ENCODE results near the gene TNFSF4.

TNFSF4 gene, protein sequence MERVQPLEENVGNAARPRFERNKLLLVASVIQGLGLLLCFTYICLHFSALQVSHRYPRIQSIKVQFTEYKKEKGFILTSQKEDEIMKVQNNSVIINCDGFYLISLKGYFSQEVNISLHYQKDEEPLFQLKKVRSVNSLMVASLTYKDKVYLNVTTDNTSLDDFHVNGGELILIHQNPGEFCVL

DNA sequence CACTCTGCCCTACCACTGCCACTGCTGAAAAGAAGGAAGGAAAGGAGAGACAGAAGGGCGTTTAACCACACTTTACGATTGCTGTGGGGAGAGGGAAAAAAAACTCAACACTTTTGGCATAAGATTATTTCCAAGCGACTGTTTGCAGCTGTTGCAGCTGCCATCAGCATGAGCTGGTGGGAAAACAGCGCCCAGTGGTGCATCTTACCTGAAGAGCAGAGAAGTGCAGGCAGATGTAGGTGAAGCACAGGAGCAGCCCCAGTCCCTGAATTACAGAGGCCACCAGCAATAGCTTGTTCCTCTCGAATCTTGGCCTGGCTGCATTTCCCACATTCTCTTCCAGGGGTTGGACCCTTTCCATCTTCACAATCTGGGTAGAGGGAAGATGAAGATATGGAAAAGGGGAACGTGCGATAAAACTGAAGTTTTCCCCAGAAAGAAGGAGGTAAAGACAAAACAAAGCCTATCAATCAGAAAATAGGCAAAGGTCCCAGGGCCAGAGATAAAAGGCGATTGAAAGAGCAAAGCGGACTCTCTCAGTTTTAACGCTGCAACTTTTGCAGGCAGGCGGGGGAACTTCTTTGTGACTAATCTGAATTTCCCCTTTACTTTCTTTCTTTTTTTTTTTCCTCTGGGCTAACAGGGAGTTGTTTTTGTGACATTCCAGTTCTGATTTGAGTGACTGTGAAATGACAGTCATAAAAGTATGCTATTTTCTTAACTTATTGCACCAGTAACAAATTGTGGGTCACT lies at the start of gene TNFSF4:
TNFSF4 (minus strand) TSS at position 516 of the 753 bp plus-strand sequence; CDS start at position 361, 155 bp downstream.
- no peak for TF ChIP-seq EZH2 (IDR thresholded peaks at IDR 0.05)
- TF ChIP-seq FOXP2 (optimal IDR thresholded peaks at IDR 0.05; ENCODE audit: control extremely low read depth, extremely low read length, insufficient read depth) = no peak
- no peak for TF ChIP-seq POLR2AphosphoS5 (IDR thresholded peaks at IDR 0.05; ENCODE audit: borderline replicate concordance, low read depth, low read length)
- no peak within 1 kb of the TSS for H3K9ac ChIP-seq (ENCODE audit: insufficient read length)
- no peaks in the 10 kb centered on the region for H3K9me3 ChIP-seq (ENCODE audit: low read depth, low read length)
- H3K36me3 ChIP-seq (ENCODE audit: insufficient read depth, low read length) = no peaks in the 10 kb centered on the region
- no peak within 1 kb of the TSS for H3K4me3 ChIP-seq
- no peak within 1 kb of the TSS for H3K27ac ChIP-seq
- DNase-seq (ENCODE audit: low read depth, low spot score) = no peak

DNA sequence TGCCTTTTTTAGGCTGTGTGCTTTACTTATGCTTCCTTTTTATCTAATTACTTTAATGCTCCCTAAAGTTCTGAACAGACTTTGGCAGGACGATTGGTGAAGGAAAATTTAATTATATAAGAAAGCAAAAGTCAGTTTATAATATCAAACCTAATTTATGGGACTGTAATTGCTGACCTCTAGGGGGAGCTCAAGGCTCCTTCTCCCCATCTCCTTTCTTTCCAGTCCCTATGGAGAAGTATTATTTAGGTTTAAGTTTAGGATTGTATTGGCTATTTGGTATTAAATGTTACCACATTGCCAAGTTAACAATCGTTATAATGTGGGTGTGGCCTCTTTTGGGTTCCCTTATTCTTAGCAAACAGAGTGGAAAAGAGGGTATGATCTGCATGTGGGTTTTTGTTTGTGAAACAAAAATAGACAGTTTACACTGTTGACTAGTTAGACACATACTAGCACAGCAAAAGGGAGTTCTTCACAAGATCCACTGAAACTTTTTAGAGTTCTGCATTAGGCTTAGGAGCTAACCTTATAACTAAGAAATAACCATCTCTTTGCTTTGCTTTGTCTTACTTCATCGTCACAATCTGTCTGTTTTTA lies 48.2 kb upstream of the TNFSF4 start:
- DNase-seq (ENCODE audit: low read depth, low spot score) = peak; percentile 32
- Histone ChIP-seq H3K9me3 (ENCODE audit: low read depth, low read length) (no peaks in the 10 kb centered on the region), H3K36me3 (ENCODE audit: insufficient read depth, low read length) (no peaks in the 10 kb centered on the region), H3K4me3 (no peak overlapping the region), H3K9ac (ENCODE audit: insufficient read length) (no peak overlapping the region), H3K27ac (no peak overlapping the region)
- TF ChIP-seq EZH2 (IDR thresholded peaks at IDR 0.05) (no peak), FOXP2 (optimal IDR thresholded peaks at IDR 0.05; ENCODE audit: control extremely low read depth, extremely low read length, insufficient read depth) (no peak), POLR2AphosphoS5 (IDR thresholded peaks at IDR 0.05; ENCODE audit: borderline replicate concordance, low read depth, low read length) (no peak)

DNA sequence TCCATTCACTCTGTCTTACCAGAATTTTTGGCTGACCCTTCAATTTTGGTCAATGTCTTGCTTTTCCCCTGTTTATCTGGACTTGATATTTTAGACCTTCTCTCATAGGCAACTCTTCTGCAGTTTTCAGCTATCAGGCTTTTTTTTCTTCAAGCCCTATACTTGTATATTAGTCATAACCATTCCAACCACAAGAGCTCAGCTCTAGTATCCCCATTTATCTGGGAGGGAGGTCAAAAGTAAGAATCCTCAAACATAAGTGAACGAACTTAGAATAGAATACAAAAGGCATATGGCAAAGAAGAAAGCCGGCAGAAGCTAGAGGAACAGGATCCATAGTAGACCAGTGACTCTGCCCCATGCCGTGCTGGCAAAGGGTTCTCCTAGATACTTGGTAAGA lies 45.9 kb upstream of the TNFSF4 start:
- Histone ChIP-seq H3K9me3 (ENCODE audit: low read depth, low read length) (no peaks in the 10 kb centered on the region), H3K9ac (ENCODE audit: insufficient read length) (no peak overlapping the region), H3K4me3 (no peak overlapping the region), H3K27ac (no peak overlapping the region), H3K36me3 (ENCODE audit: insufficient read depth, low read length) (no peaks in the 10 kb centered on the region)
- TF ChIP-seq EZH2 (IDR thresholded peaks at IDR 0.05) = no peak
- no peak for TF ChIP-seq FOXP2 (optimal IDR thresholded peaks at IDR 0.05; ENCODE audit: control extremely low read depth, extremely low read length, insufficient read depth)
- no peak for TF ChIP-seq POLR2AphosphoS5 (IDR thresholded peaks at IDR 0.05; ENCODE audit: borderline replicate concordance, low read depth, low read length)
- DNase-seq (ENCODE audit: low read depth, low spot score) = no peak

DNA sequence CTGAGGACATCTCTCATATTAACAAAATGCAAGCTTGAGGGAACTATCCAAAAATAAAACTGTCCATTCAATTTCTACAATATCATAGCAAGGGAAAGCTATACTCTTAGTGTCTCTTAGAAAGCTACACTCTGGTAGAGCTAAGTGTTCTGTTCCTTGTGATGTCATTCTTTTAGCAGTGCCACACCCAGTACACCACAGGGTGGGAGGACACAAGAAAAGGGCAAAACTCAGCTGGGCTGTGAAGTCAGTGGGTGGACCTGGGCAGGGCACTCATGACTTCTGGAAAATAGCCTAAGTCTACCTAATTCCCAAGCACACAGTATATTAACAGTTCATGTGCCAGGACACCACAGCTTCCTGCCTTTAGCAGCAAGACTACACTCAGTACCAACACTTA lies 42.2 kb upstream of the TNFSF4 start:
- Histone ChIP-seq H3K27ac (no peak overlapping the region), H3K4me3 (no peak overlapping the region), H3K9ac (ENCODE audit: insufficient read length) (no peak overlapping the region), H3K36me3 (ENCODE audit: insufficient read depth, low read length) (no peaks in the 10 kb centered on the region), H3K9me3 (ENCODE audit: low read depth, low read length) (no peaks in the 10 kb centered on the region)
- TF ChIP-seq POLR2AphosphoS5 (IDR thresholded peaks at IDR 0.05; ENCODE audit: borderline replicate concordance, low read depth, low read length) (no peak), FOXP2 (optimal IDR thresholded peaks at IDR 0.05; ENCODE audit: control extremely low read depth, extremely low read length, insufficient read depth) (no peak), EZH2 (IDR thresholded peaks at IDR 0.05) (no peak)
- DNase-seq (ENCODE audit: low read depth, low spot score) = no peak

DNA sequence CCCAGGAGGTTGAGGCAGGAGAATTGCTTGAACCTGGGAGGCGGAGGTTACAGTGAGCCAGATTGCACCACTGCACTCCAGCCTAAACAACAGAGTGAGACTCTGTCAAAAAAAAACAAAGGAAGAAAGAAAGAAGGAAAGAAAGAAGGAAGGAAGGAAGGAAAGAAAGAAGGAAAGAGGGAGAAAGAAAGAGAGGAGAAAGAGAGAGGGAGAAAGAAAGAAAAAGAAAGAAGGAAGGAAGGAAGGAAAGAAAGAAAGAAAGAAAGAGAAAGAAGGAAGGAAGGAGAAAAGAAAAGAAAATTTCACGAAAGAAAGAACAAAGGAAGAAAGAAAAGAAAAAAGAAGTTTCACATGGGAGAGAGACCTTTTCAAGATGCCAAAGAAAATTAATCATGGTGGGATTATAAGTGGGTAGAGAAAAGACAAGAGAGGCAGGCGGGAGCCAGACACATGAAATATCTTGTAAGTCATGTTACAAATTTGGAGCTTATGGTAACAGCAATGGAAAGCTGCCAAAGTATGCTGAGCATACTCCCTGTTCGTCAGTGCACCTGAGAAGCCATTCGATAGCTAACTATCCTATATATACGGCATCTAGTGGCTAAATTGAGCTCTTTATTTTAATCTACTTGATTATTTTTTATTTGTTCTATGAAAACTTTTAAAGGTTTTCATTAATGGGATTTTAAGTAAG lies 41.3 kb upstream of the TNFSF4 start:
- no peak overlapping the region for H3K27ac ChIP-seq
- TF ChIP-seq POLR2AphosphoS5 (IDR thresholded peaks at IDR 0.05; ENCODE audit: borderline replicate concordance, low read depth, low read length) = no peak
- no peak for TF ChIP-seq FOXP2 (optimal IDR thresholded peaks at IDR 0.05; ENCODE audit: control extremely low read depth, extremely low read length, insufficient read depth)
- TF ChIP-seq EZH2 (IDR thresholded peaks at IDR 0.05) = no peak
- no peak overlapping the region for H3K9ac ChIP-seq (ENCODE audit: insufficient read length)
- no peak for DNase-seq (ENCODE audit: low read depth, low spot score)
- H3K9me3 ChIP-seq (ENCODE audit: low read depth, low read length) = no peaks in the 10 kb centered on the region
- H3K4me3 ChIP-seq = no peak overlapping the region
- no peaks in the 10 kb centered on the region for H3K36me3 ChIP-seq (ENCODE audit: insufficient read depth, low read length)

DNA sequence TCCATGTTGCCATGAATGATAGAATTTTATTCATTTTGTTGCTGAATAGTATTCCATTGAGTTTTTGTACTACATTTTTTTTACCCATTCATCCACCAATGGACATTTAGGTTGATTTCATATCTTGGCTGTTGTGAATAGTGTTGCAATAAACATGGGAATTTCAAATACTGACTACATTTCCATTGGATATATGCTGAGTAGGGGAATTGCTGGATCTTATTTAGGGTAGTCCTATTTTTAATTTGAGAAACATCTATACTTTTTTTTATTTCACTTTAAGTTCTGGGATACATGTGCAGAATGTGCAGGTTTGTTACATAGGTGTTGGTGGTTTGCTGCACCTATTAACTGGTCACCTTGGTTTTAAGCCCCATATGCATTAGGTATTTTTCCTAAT lies 38.8 kb upstream of the TNFSF4 start:
- H3K4me3 ChIP-seq = no peak overlapping the region

DNA sequence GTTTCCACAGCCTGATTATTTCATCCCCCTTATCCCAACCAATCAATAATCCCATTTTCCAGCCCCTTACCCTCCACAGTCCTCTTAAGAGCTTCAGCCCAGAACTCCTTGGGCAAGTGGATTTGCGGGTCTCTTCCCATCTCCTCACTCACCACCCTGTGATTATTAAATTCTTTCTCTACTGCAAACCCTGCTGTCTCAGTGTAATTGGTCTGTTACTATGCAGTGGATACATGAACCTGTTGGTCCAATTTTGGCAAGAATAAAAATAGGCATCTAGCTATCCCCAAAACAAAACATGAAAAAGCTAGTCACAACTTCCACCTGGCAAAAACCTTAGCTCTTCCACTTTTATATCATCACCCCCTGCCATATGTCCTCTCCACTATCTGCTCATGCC lies 36.2 kb upstream of the TNFSF4 start:
- Histone ChIP-seq H3K4me3 (no peak overlapping the region), H3K36me3 (ENCODE audit: insufficient read depth, low read length) (no peaks in the 10 kb centered on the region), H3K9ac (ENCODE audit: insufficient read length) (no peak overlapping the region), H3K27ac (no peak overlapping the region), H3K9me3 (ENCODE audit: low read depth, low read length) (no peaks in the 10 kb centered on the region)
- no peak for TF ChIP-seq EZH2 (IDR thresholded peaks at IDR 0.05)
- no peak for TF ChIP-seq FOXP2 (optimal IDR thresholded peaks at IDR 0.05; ENCODE audit: control extremely low read depth, extremely low read length, insufficient read depth)
- TF ChIP-seq POLR2AphosphoS5 (IDR thresholded peaks at IDR 0.05; ENCODE audit: borderline replicate concordance, low read depth, low read length) = no peak
- no peak for DNase-seq (ENCODE audit: low read depth, low spot score)

More for the DNA sequence above, 38.8 kb upstream of the TNFSF4 start:
- no peak for TF ChIP-seq POLR2AphosphoS5 (IDR thresholded peaks at IDR 0.05; ENCODE audit: borderline replicate concordance, low read depth, low read length)
- no peak for TF ChIP-seq FOXP2 (optimal IDR thresholded peaks at IDR 0.05; ENCODE audit: control extremely low read depth, extremely low read length, insufficient read depth)
- TF ChIP-seq EZH2 (IDR thresholded peaks at IDR 0.05) = no peak
- DNase-seq (ENCODE audit: low read depth, low spot score) = no peak
- Histone ChIP-seq H3K36me3 (ENCODE audit: insufficient read depth, low read length) (no peaks in the 10 kb centered on the region), H3K9ac (ENCODE audit: insufficient read length) (no peak overlapping the region), H3K9me3 (ENCODE audit: low read depth, low read length) (no peaks in the 10 kb centered on the region), H3K27ac (no peak overlapping the region)

Data from SK-N-MC (cell line).